DLD1 (cell line): ENCODE data around the gene MANSC1.
"Not testable (repeated sequence)": the region's sequence is repeated elsewhere in the genome, so short reads cannot be mapped to it uniquely, and the experiment has no call there.

Experiments used
- in situ Hi-C: cut with HindIII; loops from 2 replicates; pipeline ENCODE4 v1.10.0; 2017; ENCODE audit warnings: low sequenced_read_pairs

MANSC1 gene

GRCh38 chr12:12366701-12367481 is 16.8 kb upstream of the MANSC1 start:
- in situ Hi-C loops: no loop called here

- in situ Hi-C loops: no loop called here
These were observed 15.9 kb upstream of the MANSC1 start for GRCh38 chr12:12365931-12366431.

GRCh38 chr12:12365446-12365802 is 15.4 kb upstream of the MANSC1 start:
- in situ Hi-C loops: no loop called here

GRCh38 chr12:12364787-12365445 is 14.9 kb upstream of the MANSC1 start:
- in situ Hi-C loops: no loop called here

- in situ Hi-C loops: no loop called here
These were observed 8.5 kb upstream of the MANSC1 start for GRCh38 chr12:12358528-12358927.

- in situ Hi-C loops: no loop called here
These were observed 7.8 kb upstream of the MANSC1 start for GRCh38 chr12:12357719-12358461.

GRCh38 chr12:12356896-12357718 is 7.1 kb upstream of the MANSC1 start, which contains the start of gene BORCS5:
Gene BORCS5, plus strand, starts transcription at chr12:12357078. Its CDS starts 374 bp downstream, at chr12:12357452.
- in situ Hi-C loops: no loop called here

GRCh38 chr12:12356467-12356895 is 6.4 kb upstream of the MANSC1 start:
- in situ Hi-C loops: no loop called here

- in situ Hi-C loops: no loop called here
These were observed 3.8 kb upstream of the MANSC1 start for GRCh38 chr12:12353807-12354206.

GRCh38 chr12:12353276-12353675 is 3.2 kb upstream of the MANSC1 start:
- in situ Hi-C loops: no loop called here

GRCh38 chr12:12351468-12352185 is 1.6 kb upstream of the MANSC1 start:
- in situ Hi-C loops: not testable (repeated sequence)

- in situ Hi-C loops: no loop called here
These were observed 924 bp upstream of the MANSC1 start for GRCh38 chr12:12350868-12351463.

GRCh38 chr12:12338527-12339168 is 11.4 kb downstream of the MANSC1 start:
- in situ Hi-C loops: loop anchor here (25.0 kb wide), 1 partner anchor 801 kb away; no protein-coding TSS in a partner anchor

GRCh38 chr12:12336511-12336910 is 13.5 kb downstream of the MANSC1 start:
- in situ Hi-C loops: loop anchor here (25.0 kb wide), 1 partner anchor 799 kb away; no protein-coding TSS in a partner anchor

- in situ Hi-C loops: loop anchor here (25.0 kb wide), 1 partner anchor 799 kb away; no protein-coding TSS in a partner anchor
These were observed 14.0 kb downstream of the MANSC1 start for GRCh38 chr12:12336049-12336411.

GRCh38 chr12:12334367-12335040 is 15.5 kb downstream of the MANSC1 start:
- in situ Hi-C loops: loop anchor here (25.0 kb wide), 1 partner anchor 797 kb away; no protein-coding TSS in a partner anchor

GRCh38 chr12:12333407-12334366 is 16.4 kb downstream of the MANSC1 start:
- in situ Hi-C loops: loop anchor here (25.0 kb wide), 1 partner anchor 796 kb away; no protein-coding TSS in a partner anchor
